A673 (cell line): ENCODE results near the gene POU2AF1. TPM values are rescaled to one million over a fixed set of nuclear protein-coding genes. Genes with fewer than 3 reads are reported as not detected.

Experiments
- BruUV-seq: library from RNA; stranded (reverse); fragments of 400-500 nt; replicated peaks from 2 replicates; lab custom pipeline; 2021; lab: Mats Ljungman, UMichigan
- CTCF ChIA-PET: fragments of 300-600 bp; sonication (Branson Sonifier 250); formaldehyde crosslinking; loops from one replicate; lab custom pipeline; 2022; ENCODE audit warnings: antibody characterized with exemption; lab: Charles Lee
- POLR2A ChIA-PET: fragments of 300-600 bp; sonication (Branson Sonifier 250); formaldehyde crosslinking; loops from one replicate; lab custom pipeline; 2022; ENCODE audit warnings: antibody characterized with exemption; ENCODE audit not compliant: low non-redundant PET; lab: Charles Lee
- DNase-seq: peaks from one replicate; pipeline ENCODE4 v3.0.0-alpha.2; 2015; ENCODE audit warnings: low spot score
- H3K27ac ChIP-seq: fragments of 200-600 bp; sonication (generic); 2 replicates; pipeline ENCODE4 v1.5.1; 2016; ENCODE audit warnings: mixed run types, low read depth, mild to moderate bottlenecking, mixed read lengths, antibody characterized with exemption, low read length; ENCODE audit not compliant: poor library complexity, severe bottlenecking
- H3K27me3 ChIP-seq: fragments of 200-600 bp; sonication (generic); replicated peaks from 2 replicates; pipeline ENCODE4 v1.6.1; 2017; ENCODE audit warnings: mixed run types, low read depth, mild to moderate bottlenecking, mixed read lengths, antibody characterized with exemption, low read length; ENCODE audit not compliant: insufficient read depth, poor library complexity
- H3K36me3 ChIP-seq: fragments of 200-600 bp; sonication (generic); 2 replicates; pipeline ENCODE4 v1.6.1; 2016; ENCODE audit warnings: mixed run types, mild to moderate bottlenecking, mixed read lengths, antibody characterized with exemption, low read length; ENCODE audit not compliant: insufficient read depth, poor library complexity, severe bottlenecking
- H3K4me1 ChIP-seq: fragments of 200-600 bp; sonication (generic); 2 replicates; pipeline ENCODE4 v1.6.1; 2017; ENCODE audit warnings: mixed run types, mild to moderate bottlenecking, mixed read lengths, antibody characterized with exemption, low read length; ENCODE audit not compliant: insufficient read depth, poor library complexity, severe bottlenecking
- H3K4me3 ChIP-seq: fragments of 200-600 bp; sonication (generic); 2 replicates; pipeline ENCODE4 v1.5.1; 2016; ENCODE audit warnings: low read depth, mixed run types, mild to moderate bottlenecking, mixed read lengths, low read length; ENCODE audit not compliant: poor library complexity, severe bottlenecking
- H3K9me3 ChIP-seq: fragments of 200-600 bp; sonication (generic); 2 replicates; pipeline ENCODE4 v1.6.1; 2016; ENCODE audit warnings: mixed run types, low read depth, mild to moderate bottlenecking, mixed read lengths, antibody characterized with exemption, low read length; ENCODE audit not compliant: poor library complexity, severe bottlenecking
- CTCF ChIP-seq: fragments of 300-800, 200-600 bp; sonication (generic); conservative IDR thresholded peaks from 2 replicates; pipeline ENCODE4 v1.5.1; 2017; ENCODE audit warnings: low read depth, mild to moderate bottlenecking, antibody characterized with exemption, low read length, moderate library complexity, mixed read lengths
- EZH2 ChIP-seq: fragments of 200-600 bp; sonication (generic); IDR thresholded peaks from 2 replicates; pipeline ENCODE4 v1.6.1; 2017; ENCODE audit warnings: borderline replicate concordance, low read depth, mild to moderate bottlenecking, mixed read lengths, antibody characterized with exemption, low read length; ENCODE audit not compliant: poor library complexity, severe bottlenecking
- intact Hi-C: fragments of 100-400 bp; cut with micrococcal nuclease; formaldehyde crosslinking; loops from one replicate; pipeline ENCODE4 v1.10.0; 2022; ENCODE audit not compliant: unreplicated experiment
- total RNA-seq: library from RNA; stranded (reverse); gene quantifications from 2 replicates; pipeline ENCODE4 v1.2.3, GENCODE V29; 2021

Gene POU2AF1
- total RNA-seq, 1 experiment from 2014 or later = not detected

GRCh38 chr11:111406589-111406988, 27.5 kb upstream of the POU2AF1 start:
- intact Hi-C loops = no loop called here
- ChIA-PET POLR2A (no interaction called here), CTCF (no interaction called here)
- H3K9me3 ChIP-seq = no peaks in the 10 kb centered on the region
- no TSS peak for BruUV-seq
- no peak overlapping the region for H3K4me3 ChIP-seq
- H3K36me3 ChIP-seq = no peaks in the 10 kb centered on the region
- no peak overlapping the region for H3K27ac ChIP-seq
- no peaks in the 10 kb centered on the region for H3K4me1 ChIP-seq
- DNase-seq = no peak
- no peaks in the 10 kb centered on the region for H3K27me3 ChIP-seq
- TF ChIP-seq EZH2 (no peak), CTCF (no peak)

- POLR2A ChIA-PET = no interaction called here
- Histone ChIP-seq H3K9me3 (no peaks in the 10 kb centered on the region), H3K27ac (no peak overlapping the region), H3K36me3 (no peaks in the 10 kb centered on the region), H3K27me3 (no peaks in the 10 kb centered on the region), H3K4me3 (no peak overlapping the region), H3K4me1 (no peaks in the 10 kb centered on the region)
- CTCF ChIA-PET = no interaction called here
- intact Hi-C loops = no loop called here
- no TSS peak for BruUV-seq
- no peak for TF ChIP-seq CTCF
- TF ChIP-seq EZH2 = no peak
- DNase-seq = no peak
These were observed 27.0 kb upstream of the POU2AF1 start for GRCh38 chr11:111406091-111406490.

GRCh38 chr11:111405551-111405950, 26.5 kb upstream of the POU2AF1 start:
- Histone ChIP-seq H3K4me1 (no peaks in the 10 kb centered on the region), H3K9me3 (no peaks in the 10 kb centered on the region), H3K27ac (no peak overlapping the region), H3K27me3 (no peaks in the 10 kb centered on the region), H3K4me3 (no peak overlapping the region), H3K36me3 (no peaks in the 10 kb centered on the region)
- BruUV-seq = no TSS peak
- CTCF ChIA-PET = no interaction called here
- no peak for DNase-seq
- POLR2A ChIA-PET = no interaction called here
- TF ChIP-seq CTCF = no peak
- intact Hi-C loops = no loop called here
